Breast epithelium (tissue), 4 donors: ENCODE data around the gene SLC38A9. TPM values are rescaled to one million over a fixed set of nuclear protein-coding genes. Genes with fewer than 3 reads are reported as not detected.
A peak's percentile ranks its signal among the peaks of the same experiment; 100 is the strongest.

ENCODE experiments used
- DNase-seq, 2 donors: peaks; one replicate each; pipeline ENCODE4 v3.0.0-alpha.2; 2019; ENCODE audit warnings: low spot score in 2 of 2
- H3K27ac ChIP-seq, 2 donors: fragments of 200-600 bp; sonication (generic) in 1 of 2; one replicate each; pipeline ENCODE4 v1.5.1; 2016 to 2019; ENCODE audit warnings: mild to moderate bottlenecking in 1 of 2
- H3K27me3 ChIP-seq, 2 donors: fragments of 200-600 bp; sonication (generic) in 1 of 2; one replicate each; pipeline versions ENCODE4 v1.5.1 to v1.6.0; 2017 to 2019; ENCODE audit warnings: control low read depth in 1 of 2, mild to moderate bottlenecking in 1 of 2
- H3K36me3 ChIP-seq: fragments of 200-600 bp; one replicate; pipeline ENCODE4 v1.5.1; 2019
- H3K4me1 ChIP-seq, 2 donors: fragments of 200-600 bp; sonication (generic); one replicate each; pipeline ENCODE4 v1.5.1; 2016 to 2019; ENCODE audit warnings: control low read depth in 1 of 2
- H3K4me3 ChIP-seq, 3 donors: fragments of 200-600 bp; sonication (generic); 1 replicate in 2 of 3; 2 replicates in 1 of 3; pipeline ENCODE4 v1.5.1; 2016 to 2019; ENCODE audit warnings: mild to moderate bottlenecking in 3 of 3, moderate library complexity in 2 of 3
- H3K9me3 ChIP-seq, 2 donors: fragments of 200-600 bp; sonication (generic) in 1 of 2; one replicate each; pipeline ENCODE4 v1.5.1; 2016 to 2019; ENCODE audit warnings: control low read depth in 1 of 2
- CTCF ChIP-seq, 3 donors: fragments of 450-650 bp; IDR thresholded peaks; one replicate each; pipeline ENCODE4 v1.5.1; 2016 to 2017; ENCODE audit warnings: antibody characterized with exemption in 3 of 3, mild to moderate bottlenecking in 3 of 3, moderate library complexity in 3 of 3
- POLR2A ChIP-seq: fragments of 450-650 bp; IDR thresholded peaks from one replicate; pipeline ENCODE4 v1.6.1; 2016; ENCODE audit warnings: antibody characterized with exemption, mild to moderate bottlenecking, moderate library complexity
- POLR2AphosphoS5 ChIP-seq, 3 donors: sonication (generic); formaldehyde crosslinking; IDR thresholded peaks; one replicate each; pipeline ENCODE4 v1.6.1; 2017; ENCODE audit warnings: antibody characterized with exemption in 3 of 3
- intact Hi-C: fragments of 100-400 bp; cut with DNase I; formaldehyde crosslinking; loops from one replicate; pipeline ENCODE4 v1.15.1; 2023; ENCODE audit warnings: low total_unique reads
- total RNA-seq, 3 donors: library from RNA; depleted of rRNA; stranded (reverse); fragments of >200 nt; gene quantifications; one replicate each; pipeline ENCODE4 v1.1.0, GENCODE V29; 2016

The SLC38A9 gene
- total RNA-seq, 3 donors from 2014 or later, result 25.2 to 35.1 (median 28.6) TPM

- peak; percentile 67 to 89 for DNase-seq
- no peaks in the 10 kb centered on the region for H3K36me3 ChIP-seq
- TF ChIP-seq CTCF (IDR thresholded peaks at IDR 0.05) (no peak), POLR2AphosphoS5 (IDR thresholded peaks at IDR 0.05) (peak; percentile 38 to 89 (median 66))
- no peaks in the 10 kb centered on the region for H3K27me3 ChIP-seq
- H3K9me3 ChIP-seq, result no peaks in the 10 kb centered on the region
- peaks cover 14 to 19% of the 10 kb centered on the region in 2 donors for H3K4me1 ChIP-seq
- H3K4me3 ChIP-seq, result peak overlapping the region in 1 of 3 donors; percentile 9
- intact Hi-C loops, result no loop called here
- peak overlapping the region; percentile 93 to 95 for H3K27ac ChIP-seq
These were observed 110.9 kb downstream of the SLC38A9 start for GRCh38 chr5:55601204-55601618.

- Histone ChIP-seq H3K27me3 (no peaks in the 10 kb centered on the region), H3K27ac (peak overlapping the region; percentile 93 to 95), H3K4me3 (peak overlapping the region in 2 of 3 donors; percentile 0 to 32), H3K36me3 (no peaks in the 10 kb centered on the region), H3K9me3 (no peaks in the 10 kb centered on the region), H3K4me1 (peaks cover 14 to 19% of the 10 kb centered on the region in 2 donors)
- TF ChIP-seq POLR2A, result no peak
- no peak for TF ChIP-seq POLR2AphosphoS5 (IDR thresholded peaks at IDR 0.05)
- TF ChIP-seq CTCF (IDR thresholded peaks at IDR 0.05), result no peak
- DNase-seq, result no peak
- intact Hi-C loops, result no loop called here
These were observed 111.5 kb downstream of the SLC38A9 start for GRCh38 chr5:55600497-55601203.

- Histone ChIP-seq H3K27ac (peak overlapping the region; percentile 93 to 95), H3K4me1 (peaks cover 14 to 19% of the 10 kb centered on the region in 2 donors), H3K36me3 (no peaks in the 10 kb centered on the region), H3K27me3 (no peaks in the 10 kb centered on the region), H3K4me3 (peak overlapping the region in 1 of 3 donors; percentile 32), H3K9me3 (no peaks in the 10 kb centered on the region)
- intact Hi-C loops, result no loop called here
- DNase-seq, result no peak
- TF ChIP-seq CTCF (IDR thresholded peaks at IDR 0.05), result no peak
- no peak for TF ChIP-seq POLR2A
- no peak for TF ChIP-seq POLR2AphosphoS5 (IDR thresholded peaks at IDR 0.05)
These were observed 112.0 kb downstream of the SLC38A9 start for GRCh38 chr5:55600086-55600485.

- DNase-seq, result no peak
- Histone ChIP-seq H3K4me3 (peak overlapping the region in 1 of 3 donors; percentile 32), H3K27ac (peak overlapping the region; percentile 93 to 95), H3K36me3 (no peaks in the 10 kb centered on the region), H3K9me3 (no peaks in the 10 kb centered on the region), H3K4me1 (peaks cover 14 to 19% of the 10 kb centered on the region in 2 donors), H3K27me3 (no peaks in the 10 kb centered on the region)
- TF ChIP-seq POLR2A, result no peak
- TF ChIP-seq POLR2AphosphoS5 (IDR thresholded peaks at IDR 0.05), result peak in 1 of 3 donors; percentile 7
- no peak for TF ChIP-seq CTCF (IDR thresholded peaks at IDR 0.05)
- intact Hi-C loops, result loop anchor here (10.0 kb wide), 1 partner anchor 65 kb away; the partner anchor contains the start of gene PLPP1
These were observed 112.7 kb downstream of the SLC38A9 start for GRCh38 chr5:55599148-55600050.
